GM21825 (cell line): ENCODE measurements around the gene LSM12.
"Not testable (repeated sequence)": the region's sequence is repeated elsewhere in the genome, so short reads cannot be mapped to it uniquely, and the experiment has no call there.

Experiments
- ATAC-seq: cut with Tn5 transposase; IDR thresholded peaks from one replicate; pipeline ENCODE4 v1.9.1; 2021; ENCODE audit warnings: mild to moderate bottlenecking, moderate library complexity; ENCODE audit not compliant: unreplicated experiment

The LSM12 gene

GRCh38 chr17:44045486-44045885 lies 21.0 kb downstream of the LSM12 start:
- ATAC-seq: no peak

- ATAC-seq: no peak
These were observed 22.4 kb downstream of the LSM12 start for GRCh38 chr17:44044071-44044470.

GRCh38 chr17:44043272-44043696 lies 23.2 kb downstream of the LSM12 start:
- ATAC-seq: no peak

GRCh38 chr17:44039829-44040635 lies 26.4 kb downstream of the LSM12 start:
- ATAC-seq: no peak

GRCh38 chr17:44038604-44039011 lies 27.9 kb downstream of the LSM12 start:
- no peak for ATAC-seq

- no peak for ATAC-seq
These were observed 29.0 kb downstream of the LSM12 start for GRCh38 chr17:44037471-44037870.

GRCh38 chr17:44034688-44035087 lies 31.8 kb downstream of the LSM12 start:
- not testable (repeated sequence) for ATAC-seq

GRCh38 chr17:44033861-44034408 lies 32.5 kb downstream of the LSM12 start:
- no peak for ATAC-seq

- ATAC-seq: no peak
These were observed 36.0 kb downstream of the LSM12 start for GRCh38 chr17:44030482-44030881.

GRCh38 chr17:44029736-44030135 lies 36.7 kb downstream of the LSM12 start:
- ATAC-seq: no peak

GRCh38 chr17:44024853-44025252 lies 41.6 kb downstream of the LSM12 start:
- ATAC-seq: no peak

- ATAC-seq: no peak
These were observed 42.2 kb downstream of the LSM12 start for GRCh38 chr17:44024271-44024663.

GRCh38 chr17:44023545-44024270 lies 42.8 kb downstream of the LSM12 start:
- no peak for ATAC-seq

- no peak for ATAC-seq
These were observed 44.2 kb downstream of the LSM12 start for GRCh38 chr17:44022246-44022645.

- ATAC-seq: not testable (repeated sequence)
These were observed 45.2 kb downstream of the LSM12 start for GRCh38 chr17:44021227-44021626.

- ATAC-seq: peak; percentile 74
These were observed 51.9 kb downstream of the LSM12 start, which contains the start of gene TMEM101 for GRCh38 chr17:44014437-44015172. TMEM101 (minus strand) TSS chr17:44014963; CDS start chr17:44014952, 11 bp downstream.

GRCh38 chr17:44014133-44014436 lies 52.4 kb downstream of the LSM12 start:
- no peak for ATAC-seq

- no peak for ATAC-seq
These were observed 53.6 kb downstream of the LSM12 start for GRCh38 chr17:44012874-44013273.

GRCh38 chr17:44012391-44012790 lies 54.1 kb downstream of the LSM12 start:
- no peak for ATAC-seq

GRCh38 chr17:44011876-44012275 lies 54.6 kb downstream of the LSM12 start:
- no peak for ATAC-seq

GRCh38 chr17:44010966-44011647 lies 55.4 kb downstream of the LSM12 start:
- no peak for ATAC-seq
